ENCODE data around the gene ALPK3.
"Not testable (repeated sequence)": the region's sequence is repeated elsewhere in the genome, so short reads cannot be mapped to it uniquely, and the experiment has no call there.

Gene ALPK3

GRCh38 chr15:84844964-84845363, 27.8 kb downstream of the ALPK3 start:
- no peak overlapping the region for H3K27ac ChIP-seq
- no peak for TF ChIP-seq ZFX (IDR thresholded peaks at IDR 0.05; ENCODE audit: borderline replicate concordance)
- no peak for TF ChIP-seq CTCF (IDR thresholded peaks at IDR 0.05)

GRCh38 chr15:84845631-84846030, 28.5 kb downstream of the ALPK3 start:
- H3K27ac ChIP-seq = not testable (repeated sequence)
- TF ChIP-seq CTCF (IDR thresholded peaks at IDR 0.05) = peak; percentile 92

DNA sequence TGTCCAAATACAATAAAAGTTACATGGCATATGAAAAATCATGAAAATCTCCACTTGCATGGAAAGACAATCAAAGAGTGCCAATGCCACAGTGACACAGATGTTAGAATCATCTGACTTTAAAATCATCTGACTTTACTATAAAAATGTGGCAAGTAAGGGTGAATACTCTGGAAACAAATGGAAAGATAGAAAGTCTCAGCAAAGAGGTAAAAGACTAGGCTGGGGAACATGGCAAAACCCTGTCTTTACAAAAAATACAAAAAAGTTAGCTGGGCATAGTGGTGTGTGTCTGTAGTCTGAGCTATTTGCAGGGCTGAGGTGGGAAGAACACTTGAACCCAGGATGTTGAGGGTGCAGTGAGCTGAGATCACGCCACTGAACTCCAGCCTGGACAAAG, 29.1 kb downstream of the ALPK3 start:
- no peak for TF ChIP-seq ZFX (IDR thresholded peaks at IDR 0.05; ENCODE audit: borderline replicate concordance)
- TF ChIP-seq CTCF (IDR thresholded peaks at IDR 0.05) = no peak
- no peak overlapping the region for H3K27ac ChIP-seq

DNA sequence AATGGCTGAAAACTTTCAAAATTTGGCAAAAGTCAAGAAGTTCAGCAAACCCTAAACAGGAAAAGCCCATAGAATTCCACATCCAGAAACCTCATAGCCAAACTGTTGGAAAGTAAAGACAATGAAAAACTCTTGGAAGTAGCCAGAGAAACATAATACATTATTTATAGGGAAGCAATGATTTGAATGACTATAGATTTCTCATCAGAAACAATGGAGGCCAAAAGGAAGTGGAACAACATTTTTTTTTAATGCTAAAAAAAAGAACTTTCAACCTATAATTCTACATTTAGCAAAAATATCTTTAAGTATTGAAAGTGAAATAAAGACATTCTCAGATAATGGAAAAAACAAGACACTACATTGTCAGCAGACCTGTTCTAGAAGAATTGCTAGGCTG, 30.2 kb downstream of the ALPK3 start:
- TF ChIP-seq ZFX (IDR thresholded peaks at IDR 0.05; ENCODE audit: borderline replicate concordance) (no peak), CTCF (IDR thresholded peaks at IDR 0.05) (no peak)
- H3K27ac ChIP-seq = no peak overlapping the region

- H3K27ac ChIP-seq = no peak overlapping the region
- TF ChIP-seq ZFX (IDR thresholded peaks at IDR 0.05; ENCODE audit: borderline replicate concordance) = no peak
- no peak for TF ChIP-seq CTCF (IDR thresholded peaks at IDR 0.05)
These were observed 35.1 kb downstream of the ALPK3 start for GRCh38 chr15:84852212-84852611.

GRCh38 chr15:84855136-84855535, 38.0 kb downstream of the ALPK3 start:
- peak overlapping the region; percentile 78 for H3K27ac ChIP-seq
- TF ChIP-seq CTCF (IDR thresholded peaks at IDR 0.05) (no peak), ZFX (IDR thresholded peaks at IDR 0.05; ENCODE audit: borderline replicate concordance) (no peak)

GRCh38 chr15:84855765-84856164, 38.6 kb downstream of the ALPK3 start:
- peak overlapping the region; percentile 78 for H3K27ac ChIP-seq
- no peak for TF ChIP-seq CTCF (IDR thresholded peaks at IDR 0.05)
- TF ChIP-seq ZFX (IDR thresholded peaks at IDR 0.05; ENCODE audit: borderline replicate concordance) = no peak

Data from 22Rv1 (cell line).